Stomach (tissue), 4 donors: ENCODE results near the gene SLAMF6.

Experiments
- CTCF ChIP-seq, 7 experiments: fragments of 450-650 bp in 4 of 7; fragments of 200-600 bp in 3 of 7; sonication (generic) in 3 of 7; IDR thresholded peaks; one replicate each; pipeline ENCODE4 v1.5.1; 2016 to 2019; ENCODE audit warnings: antibody characterized with exemption in 7 of 7, control low read depth in 2 of 7, mild to moderate bottlenecking in 1 of 7
- EP300 ChIP-seq: sonication (generic); formaldehyde crosslinking; IDR thresholded peaks from one replicate; pipeline ENCODE4 v1.6.1; 2017; ENCODE audit warnings: antibody characterized with exemption

- TF ChIP-seq CTCF (IDR thresholded peaks at IDR 0.05) (no peak), EP300 (no peak)
Measured at GRCh38 chr1:160459687-160460086, 63.4 kb downstream of the SLAMF6 start.
